Esophagus muscularis mucosa (tissue), 4 donors: ENCODE results near the gene CCDC82.

Source experiments
- EP300 ChIP-seq: sonication (generic); formaldehyde crosslinking; IDR thresholded peaks from one replicate; pipeline ENCODE4 v1.6.1; 2017; ENCODE audit warnings: antibody characterized with exemption
- POLR2A ChIP-seq: fragments of 450-650 bp; IDR thresholded peaks from one replicate; pipeline ENCODE4 v1.6.1; 2017; ENCODE audit warnings: antibody characterized with exemption, moderate library complexity, mild to moderate bottlenecking, low read depth
- TF ChIP-seq, protein P1 (sequence below), 3 experiments: fragments of 200-600 bp in 2 of 3; fragments of 450-650 bp in 1 of 3; sonication (generic) in 2 of 3; IDR thresholded peaks; one replicate each; pipeline ENCODE4 v1.5.1; 2017 to 2019; ENCODE audit warnings: antibody characterized with exemption in 3 of 3, mild to moderate bottlenecking in 2 of 3, moderate library complexity in 1 of 3

DNA sequence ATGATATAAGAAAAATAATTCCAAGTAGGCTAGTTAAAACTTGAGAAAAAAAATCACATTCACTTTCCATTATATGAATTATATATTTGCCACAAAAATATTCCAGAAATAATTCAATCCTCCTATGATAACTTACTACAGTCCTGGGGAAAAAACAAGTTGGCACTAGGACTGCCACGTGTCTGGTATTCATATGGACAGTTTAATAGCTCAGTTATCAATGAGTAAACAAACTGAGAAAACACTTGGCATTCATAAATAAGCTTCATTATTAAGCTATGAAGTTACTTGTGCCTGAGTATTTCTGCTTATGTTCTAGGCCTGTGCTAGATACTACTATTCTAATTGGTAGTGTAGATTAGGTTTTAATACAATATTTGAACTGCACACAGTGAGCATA, 24.2 kb downstream of the CCDC82 start:
- TF ChIP-seq, protein P1, sequence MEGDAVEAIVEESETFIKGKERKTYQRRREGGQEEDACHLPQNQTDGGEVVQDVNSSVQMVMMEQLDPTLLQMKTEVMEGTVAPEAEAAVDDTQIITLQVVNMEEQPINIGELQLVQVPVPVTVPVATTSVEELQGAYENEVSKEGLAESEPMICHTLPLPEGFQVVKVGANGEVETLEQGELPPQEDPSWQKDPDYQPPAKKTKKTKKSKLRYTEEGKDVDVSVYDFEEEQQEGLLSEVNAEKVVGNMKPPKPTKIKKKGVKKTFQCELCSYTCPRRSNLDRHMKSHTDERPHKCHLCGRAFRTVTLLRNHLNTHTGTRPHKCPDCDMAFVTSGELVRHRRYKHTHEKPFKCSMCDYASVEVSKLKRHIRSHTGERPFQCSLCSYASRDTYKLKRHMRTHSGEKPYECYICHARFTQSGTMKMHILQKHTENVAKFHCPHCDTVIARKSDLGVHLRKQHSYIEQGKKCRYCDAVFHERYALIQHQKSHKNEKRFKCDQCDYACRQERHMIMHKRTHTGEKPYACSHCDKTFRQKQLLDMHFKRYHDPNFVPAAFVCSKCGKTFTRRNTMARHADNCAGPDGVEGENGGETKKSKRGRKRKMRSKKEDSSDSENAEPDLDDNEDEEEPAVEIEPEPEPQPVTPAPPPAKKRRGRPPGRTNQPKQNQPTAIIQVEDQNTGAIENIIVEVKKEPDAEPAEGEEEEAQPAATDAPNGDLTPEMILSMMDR (IDR thresholded peaks at IDR 0.05), result no peak
- TF ChIP-seq POLR2A, result no peak
- no peak for TF ChIP-seq EP300
